Breast epithelium (tissue), 4 donors: ENCODE data around the gene EFHD2. TPM values are rescaled to one million over a fixed set of nuclear protein-coding genes. Genes with fewer than 3 reads are reported as not detected.

Experiments used
- DNase-seq, 2 donors: peaks; one replicate each; pipeline ENCODE4 v3.0.0-alpha.2; 2019; ENCODE audit warnings: low spot score in 2 of 2
- H3K27ac ChIP-seq, 2 donors: fragments of 200-600 bp; sonication (generic) in 1 of 2; one replicate each; pipeline ENCODE4 v1.5.1; 2016 to 2019; ENCODE audit warnings: mild to moderate bottlenecking in 1 of 2
- H3K27me3 ChIP-seq, 2 donors: fragments of 200-600 bp; sonication (generic) in 1 of 2; one replicate each; pipeline versions ENCODE4 v1.5.1 to v1.6.0; 2017 to 2019; ENCODE audit warnings: control low read depth in 1 of 2, mild to moderate bottlenecking in 1 of 2
- H3K36me3 ChIP-seq: fragments of 200-600 bp; one replicate; pipeline ENCODE4 v1.5.1; 2019
- H3K4me1 ChIP-seq, 2 donors: fragments of 200-600 bp; sonication (generic); one replicate each; pipeline ENCODE4 v1.5.1; 2016 to 2019; ENCODE audit warnings: control low read depth in 1 of 2
- H3K4me3 ChIP-seq, 3 donors: fragments of 200-600 bp; sonication (generic); 1 replicate in 2 of 3; 2 replicates in 1 of 3; pipeline ENCODE4 v1.5.1; 2016 to 2019; ENCODE audit warnings: mild to moderate bottlenecking in 3 of 3, moderate library complexity in 2 of 3
- H3K9me3 ChIP-seq, 2 donors: fragments of 200-600 bp; sonication (generic) in 1 of 2; one replicate each; pipeline ENCODE4 v1.5.1; 2016 to 2019; ENCODE audit warnings: control low read depth in 1 of 2
- CTCF ChIP-seq, 3 donors: fragments of 450-650 bp; IDR thresholded peaks; one replicate each; pipeline ENCODE4 v1.5.1; 2016 to 2017; ENCODE audit warnings: antibody characterized with exemption in 3 of 3, mild to moderate bottlenecking in 3 of 3, moderate library complexity in 3 of 3
- POLR2A ChIP-seq: fragments of 450-650 bp; IDR thresholded peaks from one replicate; pipeline ENCODE4 v1.6.1; 2016; ENCODE audit warnings: antibody characterized with exemption, mild to moderate bottlenecking, moderate library complexity
- POLR2AphosphoS5 ChIP-seq, 3 donors: sonication (generic); formaldehyde crosslinking; IDR thresholded peaks; one replicate each; pipeline ENCODE4 v1.6.1; 2017; ENCODE audit warnings: antibody characterized with exemption in 3 of 3
- intact Hi-C: fragments of 100-400 bp; cut with DNase I; formaldehyde crosslinking; loops from one replicate; pipeline ENCODE4 v1.15.1; 2023; ENCODE audit warnings: low total_unique reads
- total RNA-seq, 3 donors: library from RNA; depleted of rRNA; stranded (reverse); fragments of >200 nt; gene quantifications; one replicate each; pipeline ENCODE4 v1.1.0, GENCODE V29; 2016

Gene EFHD2
- total RNA-seq, 3 donors from 2014 or later, result 24.9 to 43.9 (median 32.8) TPM

DNA sequence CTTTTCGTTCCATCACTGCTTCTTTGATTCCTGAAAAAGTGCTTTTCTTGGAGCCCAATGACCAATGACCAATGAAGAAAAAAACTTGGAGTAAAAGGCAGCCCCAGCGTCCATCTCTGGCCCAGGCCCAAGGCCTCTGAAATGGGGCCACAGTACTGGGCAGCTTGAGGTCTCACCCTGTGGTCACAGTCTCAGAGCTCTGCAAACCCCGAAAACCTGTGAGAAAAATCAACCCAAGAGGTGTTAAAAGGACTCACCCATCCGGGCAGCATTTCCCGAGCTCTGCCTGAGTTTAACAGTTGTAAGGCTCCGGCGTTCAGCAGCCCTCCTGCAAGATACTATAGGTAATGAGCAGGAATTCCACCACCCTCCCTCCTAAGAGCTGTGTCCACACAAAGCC lies 2.1 kb upstream of the EFHD2 start:
- intact Hi-C loops, result no loop called here
- Histone ChIP-seq H3K4me1 (peaks cover 0 to 4% of the 10 kb centered on the region in 2 donors), H3K9me3 (no peaks in the 10 kb centered on the region), H3K4me3 (no peak overlapping the region), H3K36me3 (no peaks in the 10 kb centered on the region), H3K27ac (peak overlapping the region; percentile 38 to 45), H3K27me3 (no peaks in the 10 kb centered on the region)
- no peak for TF ChIP-seq POLR2AphosphoS5 (IDR thresholded peaks at IDR 0.05)
- TF ChIP-seq CTCF (IDR thresholded peaks at IDR 0.05), result no peak
- no peak for TF ChIP-seq POLR2A
- DNase-seq, result no peak

DNA sequence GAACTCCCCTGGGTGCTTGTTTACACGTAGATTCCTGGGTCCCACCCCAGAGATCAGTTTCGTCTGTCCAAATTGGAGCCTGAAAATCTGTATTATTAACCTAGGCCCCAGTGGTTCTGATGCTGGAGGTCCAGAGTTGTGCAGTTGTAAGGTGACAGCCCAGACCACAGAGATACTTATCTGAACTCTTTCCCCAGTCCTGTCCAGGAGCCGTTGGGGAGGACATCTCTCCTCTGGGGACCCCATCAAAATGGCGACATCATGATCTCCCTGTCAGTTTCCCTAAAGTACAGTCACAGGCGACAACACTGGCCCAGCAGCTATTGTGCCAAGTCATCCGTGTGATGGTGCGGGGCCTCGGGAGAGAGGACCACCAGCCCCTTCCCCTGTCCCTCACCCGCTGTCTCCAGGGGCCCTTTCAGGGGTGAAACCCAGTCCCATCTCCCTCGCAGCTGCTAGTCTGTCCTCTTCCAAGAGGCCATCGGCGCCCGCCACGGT lies 749 bp upstream of the EFHD2 start:
- no peaks in the 10 kb centered on the region for H3K9me3 ChIP-seq
- DNase-seq, result no peak
- peaks cover 0 to 4% of the 10 kb centered on the region in 2 donors for H3K4me1 ChIP-seq
- intact Hi-C loops, result no loop called here
- H3K4me3 ChIP-seq, result peak overlapping the region; percentile 71 to 96 (median 88)
- H3K36me3 ChIP-seq, result no peaks in the 10 kb centered on the region
- TF ChIP-seq CTCF (IDR thresholded peaks at IDR 0.05) (no peak), POLR2AphosphoS5 (IDR thresholded peaks at IDR 0.05) (no peak), POLR2A (no peak)
- H3K27me3 ChIP-seq, result no peaks in the 10 kb centered on the region
- peak overlapping the region; percentile 82 to 85 for H3K27ac ChIP-seq

DNA sequence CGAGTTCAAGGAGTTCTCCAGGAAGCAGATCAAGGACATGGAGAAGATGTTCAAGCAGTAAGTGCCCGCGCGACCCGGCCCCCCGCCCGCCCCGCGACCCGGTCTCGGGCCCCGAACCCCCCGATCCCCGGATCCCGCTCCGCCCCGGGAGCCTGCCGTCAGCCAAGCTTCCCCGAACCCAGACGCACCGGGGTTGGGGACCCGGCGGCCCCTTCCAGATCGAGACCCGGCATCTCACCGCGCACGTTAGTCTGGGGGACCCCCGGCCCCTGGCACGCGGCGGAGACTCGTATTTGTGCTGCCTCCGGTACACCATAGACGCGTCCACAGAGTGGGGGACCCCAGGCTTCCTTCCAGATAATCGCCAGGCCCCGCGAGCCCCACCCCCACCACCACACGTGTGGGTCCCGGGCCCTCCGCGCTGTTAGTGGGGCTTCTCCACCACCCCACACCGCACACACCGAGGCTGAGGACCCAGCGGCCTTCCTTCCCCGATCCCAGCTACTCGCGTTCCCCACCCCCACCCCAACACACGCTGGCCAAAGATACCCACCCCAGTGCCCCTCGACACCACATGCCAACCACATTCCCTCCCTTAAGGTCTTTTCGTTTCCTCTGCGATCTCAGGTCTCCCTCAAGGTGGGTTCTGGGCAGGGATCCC lies 665 bp downstream of the EFHD2 start:
- no peak for TF ChIP-seq POLR2A
- TF ChIP-seq POLR2AphosphoS5 (IDR thresholded peaks at IDR 0.05), result no peak
- TF ChIP-seq CTCF (IDR thresholded peaks at IDR 0.05), result no peak
- Histone ChIP-seq H3K27me3 (no peaks in the 10 kb centered on the region), H3K4me1 (peaks cover 0 to 4% of the 10 kb centered on the region in 2 donors), H3K9me3 (no peaks in the 10 kb centered on the region), H3K4me3 (peak overlapping the region; percentile 71 to 96 (median 88)), H3K36me3 (no peaks in the 10 kb centered on the region), H3K27ac (peak overlapping the region; percentile 82 to 85)
- no peak for DNase-seq
- intact Hi-C loops, result no loop called here

DNA sequence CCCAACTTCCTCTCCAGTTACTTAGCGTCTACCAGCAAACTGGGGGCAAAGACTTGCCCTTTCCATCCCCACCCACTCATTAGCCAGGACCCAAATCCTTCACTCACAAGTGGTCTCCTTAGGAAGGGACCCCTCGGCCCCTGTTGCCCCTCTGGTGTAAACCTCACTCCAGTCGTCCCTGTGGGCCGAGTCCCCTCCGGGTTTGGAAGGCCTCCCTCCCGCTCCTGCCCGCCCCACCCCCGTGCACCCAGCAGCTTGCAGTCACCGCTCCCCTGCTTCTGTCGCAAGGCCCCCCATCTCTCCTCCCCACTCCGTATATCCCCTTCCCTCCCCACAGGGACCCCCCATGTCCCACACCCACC lies 1.2 kb downstream of the EFHD2 start:
- H3K4me3 ChIP-seq, result peak overlapping the region; percentile 71 to 96 (median 88)
- DNase-seq, result no peak
- no peaks in the 10 kb centered on the region for H3K27me3 ChIP-seq
- H3K27ac ChIP-seq, result peak overlapping the region; percentile 82 to 85
- intact Hi-C loops, result no loop called here
- no peak for TF ChIP-seq POLR2AphosphoS5 (IDR thresholded peaks at IDR 0.05)
- TF ChIP-seq CTCF (IDR thresholded peaks at IDR 0.05), result no peak
- TF ChIP-seq POLR2A, result no peak
- H3K9me3 ChIP-seq, result no peaks in the 10 kb centered on the region
- H3K36me3 ChIP-seq, result no peaks in the 10 kb centered on the region
- H3K4me1 ChIP-seq, result peaks cover 0 to 4% of the 10 kb centered on the region in 2 donors

DNA sequence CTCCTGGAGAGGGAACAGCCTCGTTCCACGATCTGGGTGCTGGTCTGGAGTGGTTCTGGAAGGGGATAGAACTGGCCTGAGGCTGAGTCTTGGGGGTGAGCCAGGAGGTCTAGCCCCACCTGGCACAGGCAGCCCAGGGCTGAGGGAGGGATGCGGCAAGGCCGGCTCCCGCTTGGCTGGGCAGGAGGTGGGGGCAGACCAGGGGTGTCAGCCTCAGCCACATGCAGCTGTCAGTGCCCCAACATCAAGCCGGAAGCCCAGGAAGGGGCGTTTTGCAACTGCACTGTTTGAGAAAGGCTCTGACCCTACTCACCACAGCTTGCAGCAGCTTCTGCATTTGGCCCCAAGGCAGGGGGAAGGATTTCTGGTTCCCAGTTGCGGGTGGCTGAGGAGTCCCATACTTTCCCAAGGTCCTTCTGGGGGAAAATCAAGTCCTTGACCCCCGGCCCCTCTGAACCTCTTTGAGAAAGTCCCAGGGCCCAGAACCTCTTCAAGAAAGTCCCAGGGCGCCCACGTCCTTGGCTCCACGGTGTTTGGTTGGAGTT lies 2.0 kb downstream of the EFHD2 start:
- Histone ChIP-seq H3K4me3 (peak overlapping the region; percentile 71 to 96 (median 88)), H3K27ac (peak overlapping the region in 1 of 2 donors; percentile 34), H3K27me3 (no peaks in the 10 kb centered on the region), H3K4me1 (peaks cover 0 to 4% of the 10 kb centered on the region in 2 donors), H3K9me3 (no peaks in the 10 kb centered on the region), H3K36me3 (no peaks in the 10 kb centered on the region)
- intact Hi-C loops, result no loop called here
- no peak for DNase-seq
- no peak for TF ChIP-seq POLR2A
- no peak for TF ChIP-seq POLR2AphosphoS5 (IDR thresholded peaks at IDR 0.05)
- no peak for TF ChIP-seq CTCF (IDR thresholded peaks at IDR 0.05)
